HEK293 (cell line): ENCODE data around the gene ZNF865.
A peak's percentile ranks its signal among the peaks of the same experiment; 100 is the strongest.

Experiments
- CTCF ChIA-PET: fragments of 350-600 bp; formaldehyde crosslinking; extraction: SDS; loops from one replicate; lab custom pipeline; 2021; ENCODE audit warnings: antibody characterized with exemption; lab: Yijun Ruan, JAX
- POLR2A ChIA-PET: fragments of 300-600 bp; formaldehyde crosslinking; extraction: SDS; loops from one replicate; lab custom pipeline; 2020; ENCODE audit warnings: antibody characterized with exemption, inconsistent platforms; lab: Yijun Ruan, JAX
- H3K27ac ChIP-seq: fragments of 200-500 bp; sonication (Bioruptor generic); 2 replicates; pipeline ENCODE4 v1.5.1; 2014; ENCODE audit warnings: low read depth, low read length, control low read depth, inconsistent platforms; ENCODE audit errors: extremely low read depth
- H3K36me3 ChIP-seq, 2 experiments: fragments of 200-500 bp in 1 of 2; sonication (Bioruptor generic) in 1 of 2; 1 replicate in 1 of 2; 2 replicates in 1 of 2; pipeline ENCODE4 v1.5.1; 2014 to 2017; ENCODE audit warnings: inconsistent platforms in 2 of 2, low read length in 2 of 2; ENCODE audit not compliant: control insufficient read depth in 2 of 2, insufficient read depth in 1 of 2
- H3K4me1 ChIP-seq: fragments of 200-500 bp; sonication (Bioruptor generic); 2 replicates; pipeline ENCODE4 v1.5.1; 2014; ENCODE audit warnings: mild to moderate bottlenecking, low read length, inconsistent platforms; ENCODE audit not compliant: control insufficient read depth, insufficient read depth
- H3K4me3 ChIP-seq: 2 replicates; pipeline ENCODE4 v1.5.1; 2011; ENCODE audit warnings: low read depth, mild to moderate bottlenecking, control low read depth, low read length, moderate library complexity
- H3K9me3 ChIP-seq: fragments of 200-500 bp; sonication (Bioruptor generic); 2 replicates; pipeline ENCODE4 v1.5.1; 2014; ENCODE audit warnings: low read depth, low read length, inconsistent platforms; ENCODE audit not compliant: control insufficient read depth, insufficient read depth
- CTCF ChIP-seq: fragments of 450-650 bp; formaldehyde crosslinking; IDR thresholded peaks from 2 replicates; pipeline ENCODE4 v1.5.1; 2016; ENCODE audit warnings: missing biosample characterization, missing genetic modification characterization
- HOXD13 ChIP-seq: sonication (generic); formaldehyde crosslinking; IDR thresholded peaks from 2 replicates; pipeline ENCODE4 v1.8.0; 2022; ENCODE audit warnings: missing genetic modification reagents, borderline replicate concordance
- INSM2 ChIP-seq: fragments of 450-650 bp; formaldehyde crosslinking; IDR thresholded peaks from 2 replicates; pipeline ENCODE4 v1.5.1; 2016; ENCODE audit warnings: missing biosample characterization, missing genetic modification characterization
- KLF16 ChIP-seq: fragments of 450-650 bp; formaldehyde crosslinking; IDR thresholded peaks from 2 replicates; pipeline ENCODE4 v1.5.1; 2017; ENCODE audit warnings: missing biosample characterization, missing genetic modification characterization
- KLF7 ChIP-seq: fragments of 450-650 bp; formaldehyde crosslinking; IDR thresholded peaks from 2 replicates; pipeline ENCODE4 v1.5.1; 2016; ENCODE audit warnings: missing biosample characterization, missing genetic modification characterization, borderline replicate concordance
- KLF8 ChIP-seq: fragments of 450-650 bp; formaldehyde crosslinking; IDR thresholded peaks from 2 replicates; pipeline ENCODE4 v1.5.1; 2016; ENCODE audit warnings: missing biosample characterization, missing genetic modification characterization
- KLF9 ChIP-seq: fragments of 450-650 bp; formaldehyde crosslinking; IDR thresholded peaks from 2 replicates; pipeline ENCODE4 v1.5.1; 2016; ENCODE audit warnings: missing biosample characterization, missing genetic modification characterization, low read depth
- MEIS1 ChIP-seq: sonication (generic); formaldehyde crosslinking; IDR thresholded peaks from 2 replicates; pipeline ENCODE4 v1.8.1; 2022; ENCODE audit warnings: missing genetic modification reagents, mild to moderate bottlenecking, borderline replicate concordance
- SP7 ChIP-seq: fragments of 450-650 bp; formaldehyde crosslinking; IDR thresholded peaks from 2 replicates; pipeline ENCODE4 v1.5.1; 2016; ENCODE audit warnings: missing biosample characterization, missing genetic modification characterization
- ZBTB6 ChIP-seq: fragments of 450-650 bp; formaldehyde crosslinking; IDR thresholded peaks from 2 replicates; pipeline ENCODE4 v1.5.1; 2017; ENCODE audit warnings: missing biosample characterization, missing genetic modification characterization
- ZBTB7A ChIP-seq: fragments of 450-650 bp; formaldehyde crosslinking; IDR thresholded peaks from 2 replicates; pipeline ENCODE4 v1.5.1; 2016; ENCODE audit warnings: low read depth, missing biosample characterization, missing genetic modification characterization
- ZEB2 ChIP-seq: fragments of 450-650 bp; formaldehyde crosslinking; IDR thresholded peaks from 2 replicates; pipeline ENCODE4 v1.5.1; 2016; ENCODE audit warnings: missing biosample characterization, missing genetic modification characterization
- ZFP3 ChIP-seq: fragments of 450-650 bp; formaldehyde crosslinking; IDR thresholded peaks from 2 replicates; pipeline ENCODE4 v1.5.1; 2016; ENCODE audit warnings: low read depth, missing biosample characterization, missing genetic modification characterization
- ZIC2 ChIP-seq: fragments of 450-650 bp; formaldehyde crosslinking; IDR thresholded peaks from 2 replicates; pipeline ENCODE4 v1.5.1; 2016; ENCODE audit warnings: missing biosample characterization, missing genetic modification characterization
- ZNF10 ChIP-seq: fragments of 450-650 bp; formaldehyde crosslinking; IDR thresholded peaks from 2 replicates; pipeline ENCODE4 v1.5.1; 2017; ENCODE audit warnings: missing biosample characterization, missing genetic modification characterization
- ZNF155 ChIP-seq: fragments of 450-650 bp; formaldehyde crosslinking; IDR thresholded peaks from 2 replicates; pipeline ENCODE4 v1.5.1; 2016; ENCODE audit warnings: missing biosample characterization, missing genetic modification characterization
- ZNF2 ChIP-seq: fragments of 450-650 bp; formaldehyde crosslinking; IDR thresholded peaks from 2 replicates; pipeline ENCODE4 v1.5.1; 2016; ENCODE audit warnings: missing biosample characterization, missing genetic modification characterization
- ZNF239 ChIP-seq: fragments of 450-650 bp; formaldehyde crosslinking; IDR thresholded peaks from 2 replicates; pipeline ENCODE4 v1.5.1; 2016; ENCODE audit warnings: missing biosample characterization, missing genetic modification characterization
- ZNF266 ChIP-seq: fragments of 450-650 bp; formaldehyde crosslinking; IDR thresholded peaks from 2 replicates; pipeline ENCODE4 v1.5.1; 2016; ENCODE audit warnings: missing biosample characterization, missing genetic modification characterization, low read depth
- ZNF335 ChIP-seq: fragments of 450-650 bp; formaldehyde crosslinking; conservative IDR thresholded peaks from 2 replicates; pipeline ENCODE4 v1.5.1; 2016; ENCODE audit warnings: missing biosample characterization, missing genetic modification characterization
- ZNF350 ChIP-seq: fragments of 450-650 bp; formaldehyde crosslinking; IDR thresholded peaks from 2 replicates; pipeline ENCODE4 v1.5.0; 2017; ENCODE audit warnings: missing biosample characterization, mild to moderate bottlenecking, missing genetic modification characterization
- ZNF404 ChIP-seq: fragments of 450-650 bp; formaldehyde crosslinking; IDR thresholded peaks from 2 replicates; pipeline ENCODE4 v1.5.1; 2017; ENCODE audit warnings: missing biosample characterization, missing genetic modification characterization
- ZNF488 ChIP-seq: fragments of 450-650 bp; formaldehyde crosslinking; IDR thresholded peaks from 2 replicates; pipeline ENCODE4 v1.5.1; 2016; ENCODE audit warnings: missing biosample characterization, missing genetic modification characterization
- ZNF514 ChIP-seq: fragments of 450-650 bp; formaldehyde crosslinking; IDR thresholded peaks from 2 replicates; pipeline ENCODE4 v1.5.1; 2016; ENCODE audit warnings: missing biosample characterization, missing genetic modification characterization
- ZNF544 ChIP-seq: fragments of 450-650 bp; formaldehyde crosslinking; IDR thresholded peaks from 2 replicates; pipeline ENCODE4 v1.5.0; 2017; ENCODE audit warnings: missing biosample characterization, missing genetic modification characterization
- ZNF629 ChIP-seq: fragments of 450-650 bp; formaldehyde crosslinking; IDR thresholded peaks from 2 replicates; pipeline ENCODE4 v1.5.1; 2017; ENCODE audit warnings: missing biosample characterization, missing genetic modification characterization
- ZNF639 ChIP-seq: fragments of 450-650 bp; formaldehyde crosslinking; IDR thresholded peaks from 2 replicates; pipeline ENCODE4 v1.5.1; 2016; ENCODE audit warnings: missing biosample characterization, missing genetic modification characterization
- ZNF677 ChIP-seq: fragments of 450-650 bp; IDR thresholded peaks from 2 replicates; pipeline ENCODE4 v1.5.0; 2018; ENCODE audit warnings: missing biosample characterization, mild to moderate bottlenecking, missing genetic modification characterization, moderate library complexity
- ZNF747 ChIP-seq: fragments of 450-650 bp; formaldehyde crosslinking; IDR thresholded peaks from 2 replicates; pipeline ENCODE4 v1.5.1; 2016; ENCODE audit warnings: missing biosample characterization, missing genetic modification characterization
- ZNF837 ChIP-seq: fragments of 450-650 bp; formaldehyde crosslinking; IDR thresholded peaks from 2 replicates; pipeline ENCODE4 v1.5.1; 2016; ENCODE audit warnings: missing biosample characterization, missing genetic modification characterization
- ZSCAN18 ChIP-seq: fragments of 450-650 bp; formaldehyde crosslinking; IDR thresholded peaks from 2 replicates; pipeline ENCODE4 v1.5.1; 2016; ENCODE audit warnings: missing biosample characterization, missing genetic modification characterization

Gene ZNF865

GRCh38 chr19:55653651-55654322, 48.3 kb downstream of the ZNF865 start:
- Histone ChIP-seq H3K27ac (peak overlapping the region; percentile 100), H3K4me3 (peak overlapping the region; percentile 55), H3K4me1 (peaks cover 11% of the 10 kb centered on the region), H3K36me3 (peaks cover 3 to 53% of the 10 kb centered on the region in 2 experiments; a peak in 2 of 3 replicates), H3K9me3 (no peaks in the 10 kb centered on the region)
- ChIA-PET CTCF (interaction anchor here (0.6 to 3.4 kb wide), 31 partner anchors 8 to 1990 kb away, joined by 3 to 34 read pairs (median 4); partner anchors contain the start of gene ZNF784), POLR2A (interaction anchor here (0.6 to 2.5 kb wide), 23 partner anchors 8 to 1204 kb away, joined by 3 to 36 read pairs (median 6); partner anchors contain the start of genes EPN1, FIZ1, ISOC2 and KMT5C)
- TF ChIP-seq ZNF2 (tag by site-specific recombination) (peak; percentile 63; the same call in 1 of the 2 replicates), ZNF639 (tag by site-specific recombination) (peak; percentile 84), KLF9 (tag by site-specific recombination) (no peak; the same call in 1 of the 2 replicates), ZNF350 (tag by site-specific recombination) (no peak), CTCF (tag by site-specific recombination) (peak; percentile 100), KLF7 (tag by site-specific recombination) (no peak), ZNF837 (tag by site-specific recombination) (no peak), ZFP3 (tag by site-specific recombination) (no peak), ZNF488 (tag by site-specific recombination) (no peak), ZNF404 (tag by site-specific recombination) (no peak), ZNF10 (tag by site-specific recombination) (peak; percentile 45; the same call in 1 of the 2 replicates), ZNF155 (tag by site-specific recombination) (no peak), ZNF747 (no peak), INSM2 (no peak), MEIS1 (no peak), ZNF514 (no peak), ZIC2 (0 out of 2 replicates have a peak, but pooled peaks have one; percentile 15), ZNF544 (tag by site-specific recombination) (no peak), ZSCAN18 (tag by site-specific recombination) (no peak), ZEB2 (tag by site-specific recombination) (peak; percentile 84), ZNF335 (tag by site-specific recombination) (peak; percentile 95), KLF8 (tag by site-specific recombination) (peak; percentile 74), ZNF239 (no peak), HOXD13 (no peak), ZBTB7A (tag by site-specific recombination) (0 out of 2 replicates have a peak, but pooled peaks have one; percentile 50), ZNF677 (tag by site-specific recombination) (no peak), KLF16 (tag by site-specific recombination) (no peak), ZBTB6 (tag by site-specific recombination) (no peak), SP7 (tag by site-specific recombination) (peak; percentile 79), ZNF629 (tag by site-specific recombination) (peak; percentile 67), ZNF266 (tag by site-specific recombination) (no peak)
